Midbrain (tissue), 1 donor: ENCODE results near the gene SPTBN4.
"Not testable (repeated sequence)": the region's sequence is repeated elsewhere in the genome, so short reads cannot be mapped to it uniquely, and the experiment has no call there.

Experiments
- DNase-seq: peaks from one replicate; lab custom pipeline; 2025; lab: John Stamatoyannopoulos, UW

Gene SPTBN4

GRCh38 chr19:40441719-40442253 lies 25.0 kb upstream of the SPTBN4 start:
- DNase-seq = no peak

GRCh38 chr19:40442328-40443130 lies 24.3 kb upstream of the SPTBN4 start:
- no peak for DNase-seq

GRCh38 chr19:40443131-40443999 lies 23.4 kb upstream of the SPTBN4 start:
- peak; percentile 97 for DNase-seq

GRCh38 chr19:40444000-40444824 lies 22.6 kb upstream of the SPTBN4 start, which contains the start of gene SERTAD3:
SERTAD3 (minus strand) TSS chr19:40444335; CDS start chr19:40442080, 2,255 bp downstream.
- DNase-seq = peak; percentile 96

- no peak for DNase-seq
These were observed 21.9 kb upstream of the SPTBN4 start for GRCh38 chr19:40444825-40445312.

GRCh38 chr19:40445780-40446262 lies 21.0 kb upstream of the SPTBN4 start:
- DNase-seq = no peak

GRCh38 chr19:40446263-40446784 lies 20.5 kb upstream of the SPTBN4 start:
- no peak for DNase-seq

- no peak for DNase-seq
These were observed 17.3 kb upstream of the SPTBN4 start for GRCh38 chr19:40449506-40449905.

- no peak for DNase-seq
These were observed 16.1 kb upstream of the SPTBN4 start for GRCh38 chr19:40450664-40451063.

- no peak for DNase-seq
These were observed 14.8 kb upstream of the SPTBN4 start for GRCh38 chr19:40452016-40452415.

GRCh38 chr19:40453151-40453735 lies 13.6 kb upstream of the SPTBN4 start:
- no peak for DNase-seq

GRCh38 chr19:40453943-40454342 lies 12.9 kb upstream of the SPTBN4 start:
- DNase-seq = not testable (repeated sequence)

- no peak for DNase-seq
These were observed 9.8 kb upstream of the SPTBN4 start for GRCh38 chr19:40457048-40457447.

- DNase-seq = no peak
These were observed 8.7 kb upstream of the SPTBN4 start for GRCh38 chr19:40457953-40458596.

- no peak for DNase-seq
These were observed 8.2 kb upstream of the SPTBN4 start for GRCh38 chr19:40458597-40458974.

GRCh38 chr19:40460185-40460584 lies 6.6 kb upstream of the SPTBN4 start:
- DNase-seq = no peak

- DNase-seq = no peak
These were observed 5.1 kb upstream of the SPTBN4 start for GRCh38 chr19:40461669-40462221.

- DNase-seq = not testable (repeated sequence)
These were observed 3.2 kb upstream of the SPTBN4 start for GRCh38 chr19:40463587-40464037.

- peak; percentile 67 for DNase-seq
These were observed 2.5 kb upstream of the SPTBN4 start for GRCh38 chr19:40464059-40465024.
